ENCODE results near the gene GOLGB1. TPM values are rescaled to one million over a fixed set of nuclear protein-coding genes. Genes with fewer than 3 reads are reported as not detected.

Gene GOLGB1
- 57.4 and 64.7 TPM in 2 replicates for total RNA-seq

DNA sequence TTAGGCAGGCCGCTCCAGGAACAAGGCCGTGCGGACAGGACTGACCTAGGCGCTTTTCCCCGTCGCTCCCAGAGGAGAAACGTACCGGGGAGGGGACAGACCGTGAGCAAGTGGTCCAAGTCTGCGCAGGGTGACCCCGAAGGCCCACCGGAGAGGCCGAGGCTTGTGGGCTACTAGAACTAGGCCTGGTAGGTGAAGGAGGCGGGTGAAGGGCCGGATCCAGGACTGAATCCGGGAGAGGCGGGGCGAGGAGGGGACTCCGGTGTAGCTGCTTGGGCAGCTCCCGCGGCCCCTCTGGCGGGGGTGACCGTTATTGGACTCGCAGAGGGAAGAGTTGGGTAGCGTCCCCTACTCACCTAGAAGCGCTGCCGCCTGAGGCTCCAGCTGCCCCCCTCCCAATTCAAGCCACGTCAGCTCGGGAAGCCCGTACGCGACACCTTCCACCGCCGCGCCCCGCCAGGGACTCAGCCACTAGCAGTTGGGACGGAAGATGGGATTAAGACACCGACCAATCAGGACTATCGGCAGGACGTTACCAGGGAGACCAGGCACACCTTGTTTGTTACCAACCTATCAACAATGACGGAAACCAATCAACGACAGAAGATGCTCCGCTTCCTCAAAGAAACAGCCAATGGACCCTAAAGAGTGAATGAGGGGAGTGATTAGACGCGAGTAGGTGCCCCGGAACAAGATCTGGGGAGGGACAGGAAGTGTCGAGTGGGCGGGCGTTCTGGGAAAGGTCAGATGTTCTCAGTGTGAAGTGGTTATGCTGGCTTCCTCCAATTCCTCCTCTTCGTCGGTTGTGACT is at the start of gene GOLGB1:
Gene GOLGB1 (minus strand): TSS at position 466 of the 811 bp plus-strand sequence. CDS start 18,770 bp downstream, outside the sequence.

GRCh38 chr3:121660356-121661171 is 89.0 kb downstream of the GOLGB1 start, which contains the start of gene HCLS1:
Gene HCLS1 (minus strand): TSS chr3:121660903. CDS start chr3:121658347, 2,556 bp downstream.

Other genes with a start within 250 kb of the GOLGB1 start
- 0.99 and 6.0 TPM in 2 replicates for gene POLQ, start 203.8 kb downstream of the GOLGB1 start, total RNA-seq
- not detected in 2 replicates for gene ARGFX, start 181.8 kb downstream of the GOLGB1 start, total RNA-seq
- under 0.01 TPM in 1 of 2 replicates, not detected in the other for gene FBXO40, start 156.4 kb downstream of the GOLGB1 start, total RNA-seq
- 0.15 and 0.17 TPM in 2 replicates for gene HCLS1, start 88.8 kb downstream of the GOLGB1 start, total RNA-seq
- gene IQCB1, start 85.3 kb upstream of the GOLGB1 start, total RNA-seq = 6.1 and 18.2 TPM in 2 replicates
- gene EAF2, start 85.5 kb upstream of the GOLGB1 start, total RNA-seq = 0.87 and 0.99 TPM in 2 replicates
- gene SLC15A2, start 144.7 kb upstream of the GOLGB1 start, total RNA-seq = under 0.01 and 0.50 TPM in 2 replicates